Activated naive CD8-positive, alpha-beta T cell treated with anti-CD3 and anti-CD28 coated beads for 36 hours (primary cell): ENCODE data around the gene SIRT7. TPM values are rescaled to one million over a fixed set of nuclear protein-coding genes. Genes with fewer than 3 reads are reported as not detected.

Experiments
- DNase-seq: peaks from one replicate; pipeline ENCODE4 v3.0.0; 2021
- H3K27ac Mint-ChIP-seq: one replicate; pipeline ENCODE4 v1.8.0; 2022; ENCODE audit warnings: mild to moderate bottlenecking, moderate library complexity, mixed read lengths
- H3K27me3 Mint-ChIP-seq: one replicate; pipeline ENCODE4 v1.8.0; 2022; ENCODE audit warnings: mild to moderate bottlenecking, mixed read lengths
- H3K36me3 Mint-ChIP-seq: one replicate; pipeline ENCODE4 v1.8.0; 2021; ENCODE audit warnings: mild to moderate bottlenecking, mixed read lengths
- H3K4me1 Mint-ChIP-seq: one replicate; pipeline ENCODE4 v1.8.0; 2021; ENCODE audit warnings: mixed read lengths
- H3K4me3 Mint-ChIP-seq: one replicate; pipeline ENCODE4 v1.8.0; 2022; ENCODE audit warnings: mild to moderate bottlenecking, moderate library complexity, mixed read lengths
- H3K9me3 Mint-ChIP-seq: one replicate; pipeline ENCODE4 v1.8.0; 2022; ENCODE audit warnings: mixed read lengths
- total RNA-seq, 2 experiments: library from RNA; stranded (reverse); gene quantifications; one replicate each; pipeline ENCODE4 v1.2.3, GENCODE V29; 2021

Gene SIRT7
- total RNA-seq, 2 experiments from 2014 or later = 27.3 to 30.1 TPM

- Mint-ChIP-seq H3K27ac (peak overlapping the region; percentile 29), H3K4me1 (peaks cover 12% of the 10 kb centered on the region)
- no peak for DNase-seq
These were observed 33.5 kb downstream of the SIRT7 start for GRCh38 chr17:81884520-81884919.

GRCh38 chr17:81879121-81879520 is 38.9 kb downstream of the SIRT7 start:
- no peaks in the 10 kb centered on the region for H3K27me3 Mint-ChIP-seq
- H3K27ac Mint-ChIP-seq = no peak overlapping the region
- no peak overlapping the region for H3K4me3 Mint-ChIP-seq
- peaks cover 31% of the 10 kb centered on the region for H3K36me3 Mint-ChIP-seq
- no peaks in the 10 kb centered on the region for H3K9me3 Mint-ChIP-seq
- DNase-seq = no peak
- H3K4me1 Mint-ChIP-seq = peaks cover 7% of the 10 kb centered on the region

More at GRCh38 chr17:81884520-81884919, 33.5 kb downstream of the SIRT7 start:
- Mint-ChIP-seq H3K9me3 (no peaks in the 10 kb centered on the region), H3K4me3 (no peak overlapping the region), H3K27me3 (no peaks in the 10 kb centered on the region), H3K36me3 (peaks cover 52% of the 10 kb centered on the region)

- Mint-ChIP-seq H3K4me3 (no peak overlapping the region), H3K4me1 (peaks cover 13% of the 10 kb centered on the region), H3K36me3 (peaks cover 32% of the 10 kb centered on the region), H3K9me3 (no peaks in the 10 kb centered on the region), H3K27ac (no peak overlapping the region), H3K27me3 (no peaks in the 10 kb centered on the region)
- no peak for DNase-seq
These were observed 39.7 kb downstream of the SIRT7 start for GRCh38 chr17:81878294-81878693.

GRCh38 chr17:81877569-81877968 is 40.4 kb downstream of the SIRT7 start:
- H3K36me3 Mint-ChIP-seq = peaks cover 36% of the 10 kb centered on the region
- H3K27ac Mint-ChIP-seq = no peak overlapping the region
- H3K9me3 Mint-ChIP-seq = no peaks in the 10 kb centered on the region
- peaks cover 20% of the 10 kb centered on the region for H3K4me1 Mint-ChIP-seq
- no peak for DNase-seq
- H3K27me3 Mint-ChIP-seq = no peaks in the 10 kb centered on the region
- H3K4me3 Mint-ChIP-seq = no peak overlapping the region

- peak; percentile 97 for DNase-seq
- peak overlapping the region; percentile 94 for H3K27ac Mint-ChIP-seq
- H3K4me3 Mint-ChIP-seq = peak overlapping the region; percentile 85
- H3K9me3 Mint-ChIP-seq = no peaks in the 10 kb centered on the region
- peaks cover 24% of the 10 kb centered on the region for H3K36me3 Mint-ChIP-seq
- H3K4me1 Mint-ChIP-seq = peaks cover 36% of the 10 kb centered on the region
- no peaks in the 10 kb centered on the region for H3K27me3 Mint-ChIP-seq
These were observed 46.4 kb downstream of the SIRT7 start for GRCh38 chr17:81871387-81872230.

GRCh38 chr17:81870981-81871386 is 47.0 kb downstream of the SIRT7 start, which contains the start of gene ARHGDIA:
Gene ARHGDIA, minus strand, starts transcription at chr17:81871337. Its CDS starts 1,407 bp downstream, at chr17:81869930.
- Mint-ChIP-seq H3K4me1 (peaks cover 37% of the 10 kb centered on the region), H3K4me3 (peak within 1 kb of the TSS; percentile 93), H3K27ac (peak within 1 kb of the TSS; percentile 95), H3K36me3 (peaks cover 24% of the 10 kb centered on the region), H3K9me3 (no peaks in the 10 kb centered on the region), H3K27me3 (no peaks in the 10 kb centered on the region)
- DNase-seq = no peak

- H3K4me1 Mint-ChIP-seq = peaks cover 43% of the 10 kb centered on the region
- H3K36me3 Mint-ChIP-seq = peaks cover 26% of the 10 kb centered on the region
- peak overlapping the region; percentile 93 for H3K4me3 Mint-ChIP-seq
- H3K27ac Mint-ChIP-seq = peak overlapping the region; percentile 95
- DNase-seq = peak; percentile 63
- H3K27me3 Mint-ChIP-seq = no peaks in the 10 kb centered on the region
- H3K9me3 Mint-ChIP-seq = no peaks in the 10 kb centered on the region
These were observed 47.6 kb downstream of the SIRT7 start for GRCh38 chr17:81870131-81870980.

- Mint-ChIP-seq H3K27ac (peak overlapping the region; percentile 95), H3K4me3 (peak overlapping the region; percentile 93), H3K27me3 (no peaks in the 10 kb centered on the region), H3K9me3 (no peaks in the 10 kb centered on the region), H3K4me1 (peaks cover 44% of the 10 kb centered on the region), H3K36me3 (peaks cover 29% of the 10 kb centered on the region)
- peak; percentile 72 for DNase-seq
These were observed 48.5 kb downstream of the SIRT7 start for GRCh38 chr17:81869221-81870130.

GRCh38 chr17:81868674-81869220 is 49.2 kb downstream of the SIRT7 start:
- Mint-ChIP-seq H3K9me3 (no peaks in the 10 kb centered on the region), H3K4me1 (peaks cover 42% of the 10 kb centered on the region), H3K27me3 (no peaks in the 10 kb centered on the region), H3K36me3 (peaks cover 30% of the 10 kb centered on the region), H3K27ac (peak overlapping the region; percentile 95), H3K4me3 (peak overlapping the region; percentile 93)
- peak; percentile 18 for DNase-seq

GRCh38 chr17:81867991-81868673 is 49.8 kb downstream of the SIRT7 start:
- Mint-ChIP-seq H3K27me3 (no peaks in the 10 kb centered on the region), H3K4me1 (peaks cover 44% of the 10 kb centered on the region), H3K4me3 (peak overlapping the region; percentile 48), H3K36me3 (peaks cover 34% of the 10 kb centered on the region), H3K9me3 (no peaks in the 10 kb centered on the region), H3K27ac (peak overlapping the region; percentile 82)
- no peak for DNase-seq

- Mint-ChIP-seq H3K27ac (peak overlapping the region; percentile 82), H3K4me3 (peak overlapping the region; percentile 50), H3K36me3 (peaks cover 34% of the 10 kb centered on the region), H3K27me3 (no peaks in the 10 kb centered on the region), H3K9me3 (no peaks in the 10 kb centered on the region), H3K4me1 (peaks cover 44% of the 10 kb centered on the region)
- DNase-seq = peak; percentile 34
These were observed 50.6 kb downstream of the SIRT7 start for GRCh38 chr17:81867170-81867990.

GRCh38 chr17:81866440-81867169 is 51.4 kb downstream of the SIRT7 start:
- peak overlapping the region; percentile 82 for H3K27ac Mint-ChIP-seq
- peak overlapping the region; percentile 32 for H3K4me3 Mint-ChIP-seq

More at GRCh38 chr17:81866440-81867169, 51.4 kb downstream of the SIRT7 start:
- DNase-seq = no peak
- Mint-ChIP-seq H3K9me3 (no peaks in the 10 kb centered on the region), H3K4me1 (peaks cover 44% of the 10 kb centered on the region), H3K27me3 (no peaks in the 10 kb centered on the region), H3K36me3 (peaks cover 39% of the 10 kb centered on the region)
